ENCODE data around the gene SUN2.
A peak's percentile ranks its signal among the peaks of the same experiment; 100 is the strongest.

SUN2 gene

DNA sequence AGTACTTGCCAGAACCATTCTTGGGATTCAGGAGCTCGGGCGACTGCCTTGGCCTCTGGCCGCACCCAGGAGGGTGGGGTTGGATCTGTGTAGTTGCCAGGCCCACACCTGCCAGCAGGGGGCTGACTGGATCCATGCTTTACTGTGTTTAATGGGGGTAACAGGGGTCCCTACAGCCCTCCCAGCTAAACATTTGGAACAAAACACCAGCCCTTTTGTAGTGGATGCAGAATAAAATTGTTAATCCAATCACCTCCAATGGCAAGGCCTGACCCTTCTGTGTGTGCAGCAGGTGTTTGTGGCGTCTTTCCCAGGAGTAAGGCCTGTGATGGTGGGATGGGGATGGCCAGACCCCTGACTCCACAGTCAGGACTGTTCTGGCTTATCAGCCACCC, 22.5 kb downstream of the SUN2 start:
- TF ChIP-seq POLR2AphosphoS5 (IDR thresholded peaks at IDR 0.05; ENCODE audit: low read depth, low read length): peak; percentile 63
- peak; percentile 18; the same call in 1 of the 2 replicates for TF ChIP-seq POU2F2 (IDR thresholded peaks at IDR 0.05; ENCODE audit: low read depth, low read length)
- TF ChIP-seq TAF1 (IDR thresholded peaks at IDR 0.05; ENCODE audit: low read depth, low read length): no peak
- FAIRE-seq: peak; percentile 84
- DNase-seq (ENCODE audit: insufficient read length, low spot score): no peak

DNA sequence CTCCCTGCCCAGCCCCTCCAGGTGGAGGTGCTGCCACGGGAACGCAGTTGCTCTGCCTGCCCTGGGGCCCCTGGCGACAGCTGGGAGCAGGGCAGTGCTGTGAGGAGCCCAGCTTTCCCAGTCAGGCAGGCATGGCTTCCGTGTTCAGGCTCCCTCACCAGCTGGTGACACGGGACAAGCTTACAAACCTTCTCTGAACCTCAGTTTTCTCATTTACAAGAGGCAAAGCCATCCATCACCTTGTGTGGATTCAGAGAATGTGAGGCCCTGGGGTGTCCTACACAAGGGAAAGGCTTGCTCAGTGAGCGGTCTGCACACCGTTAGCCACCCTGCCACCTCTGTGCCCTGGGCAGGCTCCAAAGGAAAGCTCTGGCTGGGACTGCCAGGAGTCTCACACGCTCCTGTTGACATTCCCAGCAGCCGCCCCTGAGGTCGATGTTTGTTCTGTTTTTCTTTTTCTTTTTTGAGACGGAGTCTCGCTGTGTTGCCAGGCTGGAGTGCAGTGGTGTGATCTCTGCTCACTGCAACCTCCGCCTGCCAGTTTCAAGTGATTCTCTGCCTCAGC, 23.5 kb downstream of the SUN2 start:
- DNase-seq (ENCODE audit: insufficient read length, low spot score) (no peak), FAIRE-seq (no peak)
- TF ChIP-seq POLR2A (IDR thresholded peaks at IDR 0.05; ENCODE audit: low read depth, low read length) (peak; percentile 44; the same call in 1 of the 2 replicates), TAF1 (IDR thresholded peaks at IDR 0.05; ENCODE audit: low read depth, low read length) (no peak), POU2F2 (IDR thresholded peaks at IDR 0.05; ENCODE audit: low read depth, low read length) (no peak)

DNA sequence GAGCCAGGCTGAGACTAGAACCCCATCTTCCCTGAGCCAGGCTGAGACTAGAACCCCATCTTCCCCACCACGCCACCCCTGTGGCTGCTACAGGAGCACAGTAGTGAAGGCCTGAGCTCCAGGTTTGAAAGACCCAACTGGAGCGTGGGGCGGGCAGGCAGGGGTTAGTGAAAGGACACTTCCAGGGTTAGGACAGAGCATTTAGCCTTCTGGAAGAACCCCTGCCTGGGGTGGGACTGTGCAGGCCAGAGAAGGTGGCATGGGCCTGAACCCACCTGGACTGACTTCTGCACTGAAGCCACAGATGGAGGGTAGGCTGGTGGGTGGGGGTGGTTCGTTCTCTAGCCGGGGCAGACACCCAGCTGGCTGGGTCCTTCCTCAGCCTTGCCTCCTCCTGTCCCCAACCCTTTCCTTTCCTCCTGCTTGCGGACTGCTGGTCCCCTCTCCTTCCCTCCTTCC, 24.1 kb downstream of the SUN2 start:
- DNase-seq (ENCODE audit: insufficient read length, low spot score): no peak
- FAIRE-seq: no peak
- TF ChIP-seq PAX5 (IDR thresholded peaks at IDR 0.05; ENCODE audit: insufficient read depth, low read length, severe bottlenecking) (no peak), POLR2A (IDR thresholded peaks at IDR 0.05; ENCODE audit: low read depth, low read length) (peak; percentile 69; the same call in 1 of the 2 replicates), SPI1 (IDR thresholded peaks at IDR 0.05; ENCODE audit: low read depth, low read length) (no peak), POLR2AphosphoS5 (IDR thresholded peaks at IDR 0.05; ENCODE audit: low read depth, low read length) (no peak; the same call in 1 of the 2 replicates), POU2F2 (IDR thresholded peaks at IDR 0.05; ENCODE audit: low read depth, low read length) (no peak)

DNA sequence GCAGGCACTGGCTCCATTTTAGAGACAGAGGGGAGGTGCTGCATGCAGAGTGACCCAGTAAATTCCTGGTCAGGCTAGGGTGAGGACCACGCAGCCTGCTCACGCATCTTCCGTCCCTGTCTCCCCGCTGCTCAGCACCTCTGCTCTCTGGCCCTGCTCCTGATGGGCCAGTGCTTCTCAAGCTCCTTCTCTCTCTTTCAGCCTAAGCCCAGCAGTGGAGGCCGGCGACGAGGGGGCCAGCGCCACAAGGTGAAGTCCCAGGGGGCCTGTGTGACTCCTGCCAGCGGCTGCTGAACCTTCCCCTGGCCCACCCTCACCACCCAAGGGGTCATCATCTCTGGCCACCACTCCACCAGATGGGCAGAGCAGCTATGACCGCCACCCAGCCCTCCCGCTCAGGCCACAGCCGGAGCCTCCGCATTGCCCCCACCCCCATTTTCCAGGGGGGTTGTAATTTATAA, 25.4 kb downstream of the SUN2 start:
- DNase-seq (ENCODE audit: insufficient read length, low spot score) (no peak), FAIRE-seq (no peak)
- TF ChIP-seq PAX5 (IDR thresholded peaks at IDR 0.05; ENCODE audit: insufficient read depth, low read length, severe bottlenecking): no peak
- TF ChIP-seq SPI1 (IDR thresholded peaks at IDR 0.05; ENCODE audit: low read depth, low read length): no peak
- no peak for TF ChIP-seq POLR2AphosphoS5 (IDR thresholded peaks at IDR 0.05; ENCODE audit: low read depth, low read length)
- no peak for TF ChIP-seq POU2F2 (IDR thresholded peaks at IDR 0.05; ENCODE audit: low read depth, low read length)
- no peak for TF ChIP-seq POLR2A (IDR thresholded peaks at IDR 0.05; ENCODE audit: low read depth, low read length)
- no peak for TF ChIP-seq TAF1 (IDR thresholded peaks at IDR 0.05; ENCODE audit: low read depth, low read length)

DNA sequence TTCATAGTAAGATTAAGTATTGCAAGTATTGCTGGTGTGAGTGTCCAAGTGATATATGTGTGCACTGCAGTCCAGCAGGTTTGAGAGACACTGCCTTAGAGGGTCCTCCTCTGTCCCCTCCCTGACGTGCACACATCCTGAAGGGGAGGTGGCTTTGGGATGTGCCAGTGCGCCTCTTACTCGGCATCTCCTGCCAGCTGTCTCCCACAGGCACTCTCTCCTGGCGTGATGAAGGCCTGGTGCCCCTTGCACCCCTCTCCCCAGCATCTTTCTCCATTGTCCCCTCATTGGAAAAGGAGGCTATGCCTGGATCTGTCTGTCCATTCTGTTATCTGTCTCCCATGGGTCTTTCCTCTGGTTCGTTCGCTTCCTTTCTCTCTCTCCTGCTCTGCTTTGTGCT, 25.9 kb downstream of the SUN2 start:
- no peak for TF ChIP-seq POLR2A (IDR thresholded peaks at IDR 0.05; ENCODE audit: low read depth, low read length)
- no peak for TF ChIP-seq POLR2AphosphoS5 (IDR thresholded peaks at IDR 0.05; ENCODE audit: low read depth, low read length)
- FAIRE-seq: no peak
- no peak for DNase-seq (ENCODE audit: insufficient read length, low spot score)

DNA sequence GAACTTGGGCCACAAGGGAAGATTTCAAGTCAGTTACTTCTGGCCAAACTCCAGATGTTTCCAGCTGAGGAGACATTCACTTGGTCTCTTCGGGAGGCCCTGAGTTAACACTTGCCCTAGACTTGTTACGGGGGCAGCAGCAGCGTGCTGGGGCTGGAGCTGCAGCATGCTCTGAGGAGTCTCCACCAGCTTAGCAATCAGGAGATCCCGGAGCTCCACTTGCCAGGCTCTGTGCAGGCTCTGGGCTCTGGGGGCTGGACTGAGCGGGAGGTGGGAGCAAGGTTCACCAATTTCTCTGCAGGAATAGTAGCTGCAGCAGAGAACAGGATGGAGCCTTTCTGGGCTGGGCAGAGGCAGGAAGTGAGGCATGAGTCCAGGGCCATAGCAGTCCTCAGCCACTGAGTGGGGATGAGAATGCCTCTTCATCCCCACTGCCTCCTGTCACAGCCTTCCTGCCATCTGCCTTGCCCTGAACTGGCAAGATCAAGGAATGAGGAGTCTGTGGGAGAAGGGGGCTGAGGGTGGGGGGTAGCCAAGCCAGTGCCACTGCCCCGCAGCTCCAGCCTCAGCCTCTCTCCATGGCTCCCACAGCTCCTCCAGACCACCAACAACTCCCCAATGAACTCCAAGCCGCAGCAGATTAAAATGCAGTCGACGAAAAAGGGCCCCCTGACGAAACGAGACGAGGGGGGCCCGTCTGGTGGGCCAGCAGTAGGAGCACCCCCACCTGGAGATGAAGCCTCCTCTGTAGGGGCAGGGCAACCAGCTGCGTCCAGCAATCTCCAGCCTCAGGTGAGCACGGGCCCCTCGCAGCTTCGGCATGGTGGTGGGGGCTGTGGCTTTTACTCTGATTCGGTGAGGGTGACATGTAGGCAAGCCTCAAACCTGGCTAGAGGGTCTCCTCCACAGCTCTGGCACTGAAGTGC, 26.7 kb downstream of the SUN2 start:
- TF ChIP-seq POLR2A (IDR thresholded peaks at IDR 0.05; ENCODE audit: low read depth, low read length) (no peak), PAX5 (IDR thresholded peaks at IDR 0.05; ENCODE audit: insufficient read depth, low read length, severe bottlenecking) (no peak), SPI1 (IDR thresholded peaks at IDR 0.05; ENCODE audit: low read depth, low read length) (no peak)
- FAIRE-seq (no peak), DNase-seq (ENCODE audit: insufficient read length, low spot score) (no peak)

DNA sequence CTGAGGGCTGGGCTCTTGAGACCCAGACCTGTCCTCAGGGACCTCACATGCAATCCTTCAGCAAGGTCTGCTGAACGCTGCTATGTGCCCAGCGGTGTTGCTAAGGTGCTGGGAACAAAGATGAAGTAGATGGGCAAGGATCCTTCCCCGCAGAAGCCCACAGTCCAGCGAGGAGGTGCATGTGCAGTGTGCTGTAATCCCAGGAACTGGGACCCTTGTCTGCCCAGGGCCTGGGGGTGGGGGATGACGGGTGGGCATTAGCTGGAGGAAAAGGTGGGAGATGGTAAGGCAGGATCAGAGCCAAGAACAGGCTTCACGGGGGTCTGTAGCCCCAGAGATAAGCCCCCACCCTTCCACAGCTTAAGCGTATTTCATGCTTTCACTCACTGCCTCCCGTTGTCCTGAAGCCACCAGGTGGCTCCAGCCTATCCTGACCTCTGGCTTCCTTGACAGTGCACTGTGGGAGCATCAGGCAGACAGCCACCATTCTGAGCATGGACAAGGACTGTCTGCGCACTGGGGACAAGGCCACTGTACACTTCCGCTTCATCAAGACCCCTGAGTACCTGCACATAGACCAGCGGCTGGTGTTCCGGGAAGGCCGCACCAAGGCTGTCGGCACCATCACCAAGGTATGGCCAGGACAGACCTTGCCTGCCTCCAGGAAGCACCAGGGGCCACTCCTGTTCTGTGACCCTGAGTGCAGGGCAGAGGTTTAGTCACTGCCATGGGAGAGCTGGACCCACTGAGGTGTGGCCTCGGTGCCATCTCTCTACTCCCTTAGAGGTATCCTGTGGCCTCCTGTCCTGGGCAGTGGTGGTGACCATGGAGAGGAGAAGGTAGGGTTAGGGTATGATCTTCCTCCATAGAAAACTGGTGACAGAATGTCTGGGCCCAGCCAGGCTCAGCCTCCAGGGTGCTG, 28.0 kb downstream of the SUN2 start:
- FAIRE-seq (no peak), DNase-seq (ENCODE audit: insufficient read length, low spot score) (no peak)
- no peak for TF ChIP-seq POLR2AphosphoS5 (IDR thresholded peaks at IDR 0.05; ENCODE audit: low read depth, low read length)
- no peak for TF ChIP-seq POLR2A (IDR thresholded peaks at IDR 0.05; ENCODE audit: low read depth, low read length)
- TF ChIP-seq POU2F2 (IDR thresholded peaks at IDR 0.05; ENCODE audit: low read depth, low read length): no peak
- no peak for TF ChIP-seq SPI1 (IDR thresholded peaks at IDR 0.05; ENCODE audit: low read depth, low read length)
- no peak for TF ChIP-seq PAX5 (IDR thresholded peaks at IDR 0.05; ENCODE audit: insufficient read depth, low read length, severe bottlenecking)
- TF ChIP-seq TAF1 (IDR thresholded peaks at IDR 0.05; ENCODE audit: low read depth, low read length): no peak

DNA sequence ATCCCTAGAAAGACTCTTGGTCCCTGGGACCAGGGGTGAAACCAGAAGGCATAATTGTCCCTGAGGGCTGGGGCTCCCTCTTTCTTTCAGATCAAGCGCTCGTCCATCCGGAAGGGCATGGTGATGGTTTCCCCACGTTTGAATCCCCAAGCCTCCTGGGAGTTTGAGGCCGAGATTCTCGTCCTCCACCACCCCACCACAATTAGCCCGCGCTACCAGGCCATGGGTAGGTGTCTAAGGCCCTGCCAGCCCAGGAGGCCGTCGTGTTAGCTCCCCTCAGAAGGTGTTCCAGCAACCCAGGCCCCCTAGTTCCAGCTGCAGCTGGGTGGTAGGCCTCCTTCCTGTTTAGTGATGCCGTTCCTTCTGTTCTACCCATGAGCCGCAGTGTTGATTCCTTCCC, 28.7 kb downstream of the SUN2 start:
- TF ChIP-seq TAF1 (IDR thresholded peaks at IDR 0.05; ENCODE audit: low read depth, low read length): no peak
- TF ChIP-seq PAX5 (IDR thresholded peaks at IDR 0.05; ENCODE audit: insufficient read depth, low read length, severe bottlenecking): no peak
- TF ChIP-seq SPI1 (IDR thresholded peaks at IDR 0.05; ENCODE audit: low read depth, low read length): no peak
- TF ChIP-seq POLR2A (IDR thresholded peaks at IDR 0.05; ENCODE audit: low read depth, low read length): no peak
- TF ChIP-seq POU2F2 (IDR thresholded peaks at IDR 0.05; ENCODE audit: low read depth, low read length): no peak
- TF ChIP-seq POLR2AphosphoS5 (IDR thresholded peaks at IDR 0.05; ENCODE audit: low read depth, low read length): no peak
- FAIRE-seq: no peak
- DNase-seq (ENCODE audit: insufficient read length, low spot score): no peak

DNA sequence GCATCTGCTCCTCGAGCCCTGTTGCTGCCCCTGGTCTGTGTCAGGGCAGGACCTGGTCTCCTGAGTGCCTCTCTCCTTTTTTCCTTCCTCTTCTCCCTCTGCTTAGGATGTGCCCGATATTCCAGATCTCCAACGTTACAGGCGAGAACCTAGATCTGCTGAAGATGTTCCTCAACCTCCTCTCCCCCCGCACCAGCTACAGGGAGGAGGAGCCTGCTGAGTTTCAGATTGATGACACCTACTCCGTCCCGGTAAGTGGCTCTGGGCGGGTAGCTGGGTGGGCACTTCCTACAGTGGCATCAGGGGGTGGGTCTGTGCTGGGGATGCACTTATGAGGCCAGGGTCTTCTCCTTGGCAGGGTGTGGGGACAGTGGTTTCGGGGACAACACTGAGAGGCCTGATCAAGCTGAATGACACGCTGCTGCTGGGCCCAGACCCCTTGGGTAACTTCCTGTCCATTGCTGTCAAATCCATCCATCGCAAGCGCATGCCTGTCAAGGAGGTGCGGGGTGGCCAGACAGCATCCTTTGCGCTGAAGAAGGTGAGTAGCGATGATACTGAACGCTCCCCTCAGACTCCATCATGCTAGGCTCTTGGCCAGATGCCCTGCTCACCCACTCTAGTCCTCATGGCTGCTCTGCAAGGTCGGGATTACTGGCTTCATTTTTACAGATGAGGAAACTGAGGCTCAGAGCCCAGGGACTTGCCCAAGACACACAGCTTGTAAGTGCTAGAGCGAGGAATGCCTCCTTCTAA, 29.7 kb downstream of the SUN2 start:
- TF ChIP-seq POLR2A (IDR thresholded peaks at IDR 0.05; ENCODE audit: low read depth, low read length): no peak; the same call in 1 of the 2 replicates
- no peak for TF ChIP-seq TAF1 (IDR thresholded peaks at IDR 0.05; ENCODE audit: low read depth, low read length)
- TF ChIP-seq SPI1 (IDR thresholded peaks at IDR 0.05; ENCODE audit: low read depth, low read length): no peak
- no peak for TF ChIP-seq POLR2AphosphoS5 (IDR thresholded peaks at IDR 0.05; ENCODE audit: low read depth, low read length)
- no peak for TF ChIP-seq PAX5 (IDR thresholded peaks at IDR 0.05; ENCODE audit: insufficient read depth, low read length, severe bottlenecking)
- no peak for TF ChIP-seq POU2F2 (IDR thresholded peaks at IDR 0.05; ENCODE audit: low read depth, low read length)
- FAIRE-seq: peak; percentile 5
- no peak for DNase-seq (ENCODE audit: insufficient read length, low spot score)

All from GM12891 (cell line).